ENCODE data around the gene MYO3B.

The MYO3B gene

DNA sequence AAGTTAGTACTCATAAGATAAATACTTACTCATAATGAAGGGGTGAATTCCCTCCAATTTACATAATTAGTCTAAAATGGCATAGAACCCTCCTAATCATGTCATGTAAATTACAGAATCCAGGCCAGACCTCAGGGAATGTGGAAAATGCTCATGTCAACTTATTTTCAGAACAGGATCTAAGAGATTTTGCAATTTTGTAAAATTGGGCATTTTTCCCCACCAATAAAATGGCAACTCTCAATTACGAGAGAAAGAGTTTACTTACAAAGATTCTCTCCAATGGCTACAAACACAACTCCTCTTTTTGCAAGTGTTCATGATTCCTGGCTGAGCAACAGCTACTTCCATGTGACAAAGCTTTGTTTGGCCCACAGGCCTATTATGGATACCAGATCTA is 503.4 kb downstream of the MYO3B start:
- TF ChIP-seq EP300 (IDR thresholded peaks at IDR 0.05; ENCODE audit: borderline replicate concordance) (no peak), CEBPB (IDR thresholded peaks at IDR 0.05) (no peak), EGR1 (IDR thresholded peaks at IDR 0.05) (no peak), TCF12 (IDR thresholded peaks at IDR 0.05; ENCODE audit: low read depth) (no peak), FOXM1 (IDR thresholded peaks at IDR 0.05; ENCODE audit: borderline replicate concordance, low read depth) (no peak), TAF1 (IDR thresholded peaks at IDR 0.05; ENCODE audit: low read depth) (no peak), RAD21 (IDR thresholded peaks at IDR 0.05; ENCODE audit: low read depth) (no peak), TEAD4 (IDR thresholded peaks at IDR 0.05) (no peak), CREB1 (IDR thresholded peaks at IDR 0.05; ENCODE audit: low read depth) (no peak), NFIC (IDR thresholded peaks at IDR 0.05) (no peak), ZBTB7A (IDR thresholded peaks at IDR 0.05; ENCODE audit: low read depth) (no peak), YY1 (IDR thresholded peaks at IDR 0.05; ENCODE audit: low read depth) (no peak)
- TF ChIP-seq, protein P1, sequence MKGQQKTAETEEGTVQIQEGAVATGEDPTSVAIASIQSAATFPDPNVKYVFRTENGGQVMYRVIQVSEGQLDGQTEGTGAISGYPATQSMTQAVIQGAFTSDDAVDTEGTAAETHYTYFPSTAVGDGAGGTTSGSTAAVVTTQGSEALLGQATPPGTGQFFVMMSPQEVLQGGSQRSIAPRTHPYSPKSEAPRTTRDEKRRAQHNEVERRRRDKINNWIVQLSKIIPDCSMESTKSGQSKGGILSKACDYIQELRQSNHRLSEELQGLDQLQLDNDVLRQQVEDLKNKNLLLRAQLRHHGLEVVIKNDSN (IDR thresholded peaks at IDR 0.05), result no peak
- TF ChIP-seq, protein P2, sequence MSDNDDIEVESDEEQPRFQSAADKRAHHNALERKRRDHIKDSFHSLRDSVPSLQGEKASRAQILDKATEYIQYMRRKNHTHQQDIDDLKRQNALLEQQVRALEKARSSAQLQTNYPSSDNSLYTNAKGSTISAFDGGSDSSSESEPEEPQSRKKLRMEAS (IDR thresholded peaks at IDR 0.05), result no peak
- TF ChIP-seq, protein P3, sequence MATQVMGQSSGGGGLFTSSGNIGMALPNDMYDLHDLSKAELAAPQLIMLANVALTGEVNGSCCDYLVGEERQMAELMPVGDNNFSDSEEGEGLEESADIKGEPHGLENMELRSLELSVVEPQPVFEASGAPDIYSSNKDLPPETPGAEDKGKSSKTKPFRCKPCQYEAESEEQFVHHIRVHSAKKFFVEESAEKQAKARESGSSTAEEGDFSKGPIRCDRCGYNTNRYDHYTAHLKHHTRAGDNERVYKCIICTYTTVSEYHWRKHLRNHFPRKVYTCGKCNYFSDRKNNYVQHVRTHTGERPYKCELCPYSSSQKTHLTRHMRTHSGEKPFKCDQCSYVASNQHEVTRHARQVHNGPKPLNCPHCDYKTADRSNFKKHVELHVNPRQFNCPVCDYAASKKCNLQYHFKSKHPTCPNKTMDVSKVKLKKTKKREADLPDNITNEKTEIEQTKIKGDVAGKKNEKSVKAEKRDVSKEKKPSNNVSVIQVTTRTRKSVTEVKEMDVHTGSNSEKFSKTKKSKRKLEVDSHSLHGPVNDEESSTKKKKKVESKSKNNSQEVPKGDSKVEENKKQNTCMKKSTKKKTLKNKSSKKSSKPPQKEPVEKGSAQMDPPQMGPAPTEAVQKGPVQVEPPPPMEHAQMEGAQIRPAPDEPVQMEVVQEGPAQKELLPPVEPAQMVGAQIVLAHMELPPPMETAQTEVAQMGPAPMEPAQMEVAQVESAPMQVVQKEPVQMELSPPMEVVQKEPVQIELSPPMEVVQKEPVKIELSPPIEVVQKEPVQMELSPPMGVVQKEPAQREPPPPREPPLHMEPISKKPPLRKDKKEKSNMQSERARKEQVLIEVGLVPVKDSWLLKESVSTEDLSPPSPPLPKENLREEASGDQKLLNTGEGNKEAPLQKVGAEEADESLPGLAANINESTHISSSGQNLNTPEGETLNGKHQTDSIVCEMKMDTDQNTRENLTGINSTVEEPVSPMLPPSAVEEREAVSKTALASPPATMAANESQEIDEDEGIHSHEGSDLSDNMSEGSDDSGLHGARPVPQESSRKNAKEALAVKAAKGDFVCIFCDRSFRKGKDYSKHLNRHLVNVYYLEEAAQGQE (IDR thresholded peaks at IDR 0.05; ENCODE audit: low read depth), result no peak

DNA sequence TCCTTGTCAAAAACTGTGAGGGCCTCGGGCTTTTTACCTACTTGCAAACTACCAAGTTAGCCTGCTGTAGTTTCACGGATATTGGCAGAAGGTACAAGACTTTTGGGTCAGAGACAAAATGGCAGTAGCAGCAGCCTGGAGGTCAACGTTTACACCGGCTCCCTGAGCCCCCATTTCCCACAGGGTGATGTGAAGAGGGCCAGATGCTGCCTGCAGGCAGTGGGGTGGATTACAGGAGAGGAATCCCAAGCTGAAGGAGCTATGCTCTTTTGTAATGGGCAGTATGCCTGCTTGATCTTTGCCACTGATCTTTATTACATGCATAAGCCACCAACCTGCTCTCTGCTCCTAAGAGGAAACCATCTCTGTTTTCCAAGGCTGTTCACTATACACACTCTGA is 507.6 kb downstream of the MYO3B start:
- TF ChIP-seq ZBTB7A (IDR thresholded peaks at IDR 0.05; ENCODE audit: low read depth), result no peak
- no peak for TF ChIP-seq EGR1 (IDR thresholded peaks at IDR 0.05)

DNA sequence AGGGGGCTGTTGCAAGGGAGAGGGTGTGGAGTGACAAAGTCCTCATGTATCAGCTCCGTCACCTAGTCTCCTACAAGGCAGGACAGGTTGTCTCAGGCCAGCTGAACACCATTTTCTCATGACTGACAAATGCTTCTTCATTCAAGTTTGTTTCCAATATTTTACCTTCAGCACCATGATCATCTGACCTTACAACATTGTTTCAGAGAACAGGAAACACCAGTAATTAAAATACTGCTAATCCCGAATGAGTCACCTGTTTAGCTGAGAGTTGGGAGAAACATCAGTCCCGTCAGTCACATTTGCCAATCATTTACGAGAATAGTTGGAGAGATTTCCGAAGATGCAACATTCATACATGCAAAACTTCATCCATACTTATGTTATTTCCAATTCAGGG is 511.5 kb downstream of the MYO3B start:
- TF ChIP-seq YY1 (IDR thresholded peaks at IDR 0.05; ENCODE audit: low read depth) (no peak), RAD21 (IDR thresholded peaks at IDR 0.05; ENCODE audit: low read depth) (no peak), TAF1 (IDR thresholded peaks at IDR 0.05; ENCODE audit: low read depth) (no peak), CEBPB (IDR thresholded peaks at IDR 0.05) (no peak), TEAD4 (IDR thresholded peaks at IDR 0.05) (no peak), FOXM1 (IDR thresholded peaks at IDR 0.05; ENCODE audit: borderline replicate concordance, low read depth) (no peak), NFIC (IDR thresholded peaks at IDR 0.05) (no peak), EGR1 (IDR thresholded peaks at IDR 0.05) (no peak), TCF12 (IDR thresholded peaks at IDR 0.05; ENCODE audit: low read depth) (no peak), EP300 (IDR thresholded peaks at IDR 0.05; ENCODE audit: borderline replicate concordance) (no peak), CREB1 (IDR thresholded peaks at IDR 0.05; ENCODE audit: low read depth) (no peak), ZBTB7A (IDR thresholded peaks at IDR 0.05; ENCODE audit: low read depth) (no peak)
- TF ChIP-seq, protein P3 (IDR thresholded peaks at IDR 0.05; ENCODE audit: low read depth), result no peak
- TF ChIP-seq, protein P1 (IDR thresholded peaks at IDR 0.05), result no peak
- TF ChIP-seq, protein P2 (IDR thresholded peaks at IDR 0.05), result no peak

DNA sequence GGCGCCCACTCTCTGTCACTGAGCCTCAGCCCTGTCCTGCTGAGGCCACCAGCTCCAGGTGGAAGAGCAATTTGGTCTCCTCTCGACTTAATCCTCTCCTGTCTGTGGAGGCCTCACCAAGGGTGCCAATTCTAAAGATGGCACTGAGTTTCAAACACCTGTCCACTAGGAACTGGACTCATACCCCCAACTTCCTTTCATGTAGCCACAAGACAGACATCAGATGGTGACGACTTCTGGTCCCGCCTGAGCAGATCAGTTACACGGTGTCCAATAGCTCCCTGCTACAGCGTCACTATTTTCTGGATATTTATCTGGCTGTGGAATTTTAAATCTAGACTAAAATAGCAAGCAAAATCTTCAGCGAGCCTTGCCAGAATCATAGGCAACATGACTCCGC is 512.7 kb downstream of the MYO3B start:
- TF ChIP-seq, protein P1 (IDR thresholded peaks at IDR 0.05), result no peak
- TF ChIP-seq CREB1 (IDR thresholded peaks at IDR 0.05; ENCODE audit: low read depth) (no peak), TAF1 (IDR thresholded peaks at IDR 0.05; ENCODE audit: low read depth) (no peak), EGR1 (IDR thresholded peaks at IDR 0.05) (no peak), TEAD4 (IDR thresholded peaks at IDR 0.05) (no peak), CEBPB (IDR thresholded peaks at IDR 0.05) (no peak), NFIC (IDR thresholded peaks at IDR 0.05) (no peak), RAD21 (IDR thresholded peaks at IDR 0.05; ENCODE audit: low read depth) (no peak), TCF12 (IDR thresholded peaks at IDR 0.05; ENCODE audit: low read depth) (no peak), FOXM1 (IDR thresholded peaks at IDR 0.05; ENCODE audit: borderline replicate concordance, low read depth) (no peak), EP300 (IDR thresholded peaks at IDR 0.05; ENCODE audit: borderline replicate concordance) (no peak), ZBTB7A (IDR thresholded peaks at IDR 0.05; ENCODE audit: low read depth) (no peak)
- TF ChIP-seq, protein P3 (IDR thresholded peaks at IDR 0.05; ENCODE audit: low read depth), result no peak
